Epithelial cell of umbilical artery (primary cell): ENCODE data around the gene HOATZ. TPM values are rescaled to one million over a fixed set of nuclear protein-coding genes. Genes with fewer than 3 reads are reported as not detected.

Experiments
- total RNA-seq: library from RNA; depleted of rRNA; stranded (reverse); fragments of >200 nt; gene quantifications from 2 replicates; pipeline ENCODE4 v1.2.3, GENCODE V29; 2014

Gene HOATZ
- total RNA-seq, result not detected in 2 replicates

DNA sequence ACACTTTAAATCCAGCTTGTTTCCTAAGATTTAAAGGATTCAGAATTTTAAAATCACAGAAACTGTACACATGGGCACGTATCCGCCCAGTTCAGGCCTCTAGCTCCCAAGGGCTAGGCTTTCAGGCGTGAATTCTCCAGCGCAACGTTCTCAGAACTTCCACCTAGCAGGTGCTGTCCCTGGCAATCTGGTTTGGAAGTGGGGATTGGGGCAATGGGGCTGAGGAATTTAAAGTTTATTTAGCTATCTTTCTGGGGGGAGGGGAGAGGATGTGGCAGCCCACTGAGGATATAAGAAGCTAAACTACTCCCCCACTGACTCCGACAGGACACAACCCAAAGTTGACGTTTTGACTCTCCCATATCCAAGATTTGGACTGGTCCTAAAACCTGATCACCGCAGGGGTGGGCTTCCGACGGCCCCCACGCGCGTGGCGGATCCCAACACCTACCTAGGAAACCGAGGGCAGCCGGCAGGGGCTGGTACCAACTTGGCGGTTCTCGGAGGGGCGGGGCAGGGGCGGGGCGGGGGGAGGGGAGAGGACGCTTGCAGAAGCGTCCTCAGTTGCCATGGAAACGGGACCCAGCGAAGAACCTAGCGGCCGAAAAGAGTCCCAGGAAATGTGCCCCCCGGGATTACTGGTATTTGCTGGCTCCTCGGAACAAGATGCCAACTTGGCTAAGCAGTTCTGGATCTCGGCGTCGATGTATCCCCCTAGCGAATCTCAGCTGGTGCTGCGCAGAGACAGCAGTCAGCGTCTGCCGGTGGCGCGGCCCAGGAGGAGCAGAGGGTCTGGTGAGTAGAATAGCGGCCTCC, at the start of gene HOATZ:
Gene HOATZ, plus strand, starts transcription at position 563 of the 816 bp plus-strand sequence. Its CDS starts 7 bp downstream, at position 570.

DNA sequence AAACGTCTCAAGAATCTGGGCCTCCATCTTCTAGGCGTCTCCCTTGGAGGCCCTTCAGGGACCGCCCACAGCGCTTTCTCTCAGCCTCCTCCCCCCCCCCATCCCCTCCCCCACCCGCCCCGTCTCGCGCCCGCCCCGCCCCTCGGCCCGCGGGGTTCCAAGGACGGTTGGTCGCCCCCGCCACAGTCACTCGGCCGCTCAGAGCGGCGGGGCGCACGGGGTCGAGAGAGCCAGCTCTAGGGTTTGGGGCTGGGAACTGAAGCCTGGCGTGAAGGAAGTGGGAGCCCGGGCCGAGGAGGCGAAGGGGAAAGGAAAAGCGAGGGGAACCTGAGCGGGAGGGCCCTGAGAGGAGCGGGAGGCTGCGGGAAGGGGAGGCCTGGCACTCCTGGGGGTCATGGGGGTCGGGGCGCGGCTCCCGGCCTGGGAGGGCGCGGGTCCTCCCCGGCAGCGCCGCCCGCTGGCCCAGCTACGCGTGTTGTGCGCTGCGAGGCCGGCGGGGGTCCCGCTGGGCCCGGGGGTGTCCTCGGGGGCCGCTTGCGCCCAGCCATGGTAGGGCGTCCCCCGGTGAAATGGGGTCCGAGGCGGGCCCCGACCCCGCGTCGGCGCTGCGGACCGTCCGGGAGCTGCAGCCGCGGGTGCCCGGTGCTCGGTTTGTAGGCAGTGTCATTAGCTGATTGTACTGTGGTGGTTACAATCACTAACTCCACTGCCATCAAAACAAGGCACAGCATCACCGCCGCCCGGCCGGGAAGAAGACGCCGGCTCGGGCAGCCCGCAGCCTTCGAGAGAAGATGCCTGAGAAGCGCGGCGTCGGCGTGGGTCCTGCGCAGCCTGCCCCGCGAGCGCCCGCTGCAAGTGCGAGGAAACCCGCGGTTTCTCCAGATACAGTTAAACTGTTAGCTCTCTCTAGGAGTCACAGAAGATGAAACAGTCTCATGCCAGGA, 2.0 kb upstream of the HOATZ start, which contains the start of gene BTG4:
Gene BTG4, minus strand, starts transcription at position 91 of the 944 bp plus-strand sequence. CDS start 13,610 bp downstream, outside the sequence.

DNA sequence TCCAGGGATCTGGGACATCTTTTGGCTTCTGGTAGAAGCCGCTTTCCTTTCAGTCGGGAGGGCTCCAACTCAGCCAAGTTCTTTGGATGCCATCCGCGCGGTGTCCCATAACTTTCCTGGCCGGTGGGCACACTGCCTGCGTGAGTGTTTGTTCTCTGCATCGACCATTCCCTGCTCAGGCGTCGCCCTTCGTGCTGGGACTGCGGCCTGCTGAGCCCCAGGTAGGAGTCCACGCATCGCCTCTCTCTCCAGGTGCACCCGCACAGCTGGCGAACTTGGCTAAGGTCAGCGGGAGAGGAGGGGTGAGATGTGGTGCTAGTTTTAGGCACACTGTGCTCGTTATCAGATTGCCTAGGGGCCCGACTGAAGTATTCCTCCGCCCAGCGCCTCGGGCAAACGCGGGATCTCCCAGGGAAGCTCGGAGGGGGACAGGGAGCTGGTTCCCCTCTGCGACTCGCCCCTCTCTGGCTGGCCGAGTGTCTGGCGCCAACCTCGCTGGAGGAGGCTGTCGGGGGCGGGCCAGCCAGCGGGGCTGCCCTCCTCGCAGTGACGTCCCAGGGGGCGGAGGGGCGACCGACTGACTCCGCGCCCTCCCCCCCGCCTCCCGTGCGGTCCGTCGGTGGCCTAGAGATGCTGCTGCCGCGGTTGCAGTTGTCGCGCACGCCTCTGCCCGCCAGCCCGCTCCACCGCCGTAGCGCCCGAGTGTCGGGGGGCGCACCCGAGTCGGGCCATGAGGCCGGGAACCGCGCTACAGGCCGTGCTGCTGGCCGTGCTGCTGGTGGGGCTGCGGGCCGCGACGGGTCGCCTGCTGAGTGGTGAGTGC, 25.7 kb downstream of the HOATZ start, which contains the start of gene LAYN:
Gene LAYN, plus strand, starts transcription at position 607 of the 823 bp plus-strand sequence. Its CDS starts 124 bp downstream, at position 731.

Other genes with a start within 250 kb of the HOATZ start
- not detected in 2 replicates for gene POU2AF3, start 216.2 kb upstream of the HOATZ start, total RNA-seq
- gene POU2AF1, start 135.5 kb upstream of the HOATZ start, total RNA-seq, result not detected in 2 replicates
- not detected in 2 replicates for gene BTG4, start 2.4 kb upstream of the HOATZ start, total RNA-seq
- gene LAYN, start 25.9 kb downstream of the HOATZ start, total RNA-seq, result 1.8 and 3.9 TPM in 2 replicates
- 3.2 and 5.2 TPM in 2 replicates for gene SIK2, start 87.7 kb downstream of the HOATZ start, total RNA-seq